Panc1 (cell line): ENCODE data around the gene SLC4A4. TPM values are rescaled to one million over a fixed set of nuclear protein-coding genes. Genes with fewer than 3 reads are reported as not detected.

Source experiments
- ATAC-seq: fragments of 200-7000 bp; cut with Tn5 transposase; 2 replicates; pipeline ENCODE4 v1.9.1; 2020; ENCODE audit warnings: mild to moderate bottlenecking, moderate library complexity
- BruUV-seq: library from RNA; stranded (reverse); fragments of 400-500 nt; replicated peaks from 2 replicates; lab custom pipeline; 2021; lab: Mats Ljungman, UMichigan
- CTCF ChIA-PET: fragments of 300-600 bp; sonication (Branson Sonifier 250); formaldehyde crosslinking; loops from one replicate; lab custom pipeline; 2022; ENCODE audit warnings: antibody characterized with exemption; lab: Charles Lee
- POLR2A ChIA-PET: fragments of 300-600 bp; sonication (Branson Sonifier 250); formaldehyde crosslinking; loops from one replicate; lab custom pipeline; 2022; ENCODE audit warnings: antibody characterized with exemption; lab: Charles Lee
- DNase-seq: peaks from one replicate; pipeline ENCODE4 v3.0.0-alpha.2; 2010; ENCODE audit warnings: low read depth, low spot score
- H3K27ac ChIP-seq: 2 replicates; pipeline ENCODE4 v1.5.1; 2011; ENCODE audit warnings: mild to moderate bottlenecking, low read length, inconsistent platforms
- H3K27me3 ChIP-seq: fragments of 200-500 bp; sonication (Bioruptor generic); 2 replicates; pipeline ENCODE4 v1.6.0; 2014; ENCODE audit warnings: low read length, inconsistent platforms; ENCODE audit not compliant: control insufficient read depth, insufficient read depth
- H3K36me3 ChIP-seq: fragments of 200-500 bp; sonication (Bioruptor generic); 2 replicates; pipeline ENCODE4 v1.5.1; 2014; ENCODE audit warnings: inconsistent platforms, mild to moderate bottlenecking, low read length, moderate library complexity; ENCODE audit not compliant: control insufficient read depth, insufficient read depth
- H3K4me1 ChIP-seq: 2 replicates; pipeline ENCODE4 v1.5.1; 2011; ENCODE audit warnings: inconsistent platforms, mild to moderate bottlenecking, low read length, moderate library complexity; ENCODE audit not compliant: control insufficient read depth, insufficient read depth
- H3K4me3 ChIP-seq, 2 experiments: 2 replicates each; pipeline ENCODE4 v1.5.1; 2011 to 2012; ENCODE audit warnings: low read depth in 2 of 2, low read length in 2 of 2, mild to moderate bottlenecking in 2 of 2, inconsistent platforms in 1 of 2, moderate library complexity in 1 of 2
- H3K9me3 ChIP-seq: fragments of 200-500 bp; sonication (Bioruptor generic); 2 replicates; pipeline ENCODE4 v1.5.1; 2014; ENCODE audit warnings: low read depth, mild to moderate bottlenecking, inconsistent platforms, low read length, moderate library complexity; ENCODE audit not compliant: control insufficient read depth, insufficient read depth
- POLR2AphosphoS5 ChIP-seq: IDR thresholded peaks from 2 replicates; pipeline ENCODE4 v1.6.1; 2012; ENCODE audit warnings: mild to moderate bottlenecking, low read depth, low read length, moderate library complexity
- SIN3A ChIP-seq: IDR thresholded peaks from 2 replicates; pipeline ENCODE4 v1.6.1; 2012; ENCODE audit warnings: low read depth, mild to moderate bottlenecking, low read length, moderate library complexity, borderline replicate concordance; ENCODE audit not compliant: insufficient read depth
- TCF7L2 ChIP-seq: IDR thresholded peaks from 2 replicates; pipeline ENCODE4 v1.6.1; 2011; ENCODE audit warnings: mild to moderate bottlenecking, low read depth, low read length, inconsistent platforms
- in situ Hi-C: cut with HindIII; loops from 2 replicates; pipeline ENCODE4 v1.10.0; 2016; ENCODE audit warnings: low sequenced_read_pairs, low pct_unique_long_range_greater_than_20kb
- intact Hi-C: fragments of 100-400 bp; cut with micrococcal nuclease; formaldehyde crosslinking; loops from one replicate; pipeline ENCODE4 v1.10.0; 2022; ENCODE audit not compliant: unreplicated experiment
- total RNA-seq: library from RNA; stranded (reverse); gene quantifications from one replicate; pipeline ENCODE4 v1.2.1, GENCODE V29; 2021; ENCODE audit not compliant: unreplicated experiment
- TF ChIP-seq, protein P1 (sequence below): fragments of 450-650 bp; IDR thresholded peaks from 2 replicates; pipeline ENCODE4 v1.5.1; 2017; ENCODE audit warnings: mild to moderate bottlenecking
- TF ChIP-seq, protein P2 (sequence below), 2 experiments: IDR thresholded peaks; 2 replicates each; pipeline ENCODE4 v1.6.1; 2011 to 2012; ENCODE audit warnings: low read depth in 2 of 2, control low read depth in 1 of 2, low read length in 1 of 2, mild to moderate bottlenecking in 1 of 2, moderate library complexity in 1 of 2; ENCODE audit not compliant: insufficient read depth in 1 of 2

SLC4A4 gene
- total RNA-seq, 1 experiment from 2014 or later: 0.26 TPM

DNA sequence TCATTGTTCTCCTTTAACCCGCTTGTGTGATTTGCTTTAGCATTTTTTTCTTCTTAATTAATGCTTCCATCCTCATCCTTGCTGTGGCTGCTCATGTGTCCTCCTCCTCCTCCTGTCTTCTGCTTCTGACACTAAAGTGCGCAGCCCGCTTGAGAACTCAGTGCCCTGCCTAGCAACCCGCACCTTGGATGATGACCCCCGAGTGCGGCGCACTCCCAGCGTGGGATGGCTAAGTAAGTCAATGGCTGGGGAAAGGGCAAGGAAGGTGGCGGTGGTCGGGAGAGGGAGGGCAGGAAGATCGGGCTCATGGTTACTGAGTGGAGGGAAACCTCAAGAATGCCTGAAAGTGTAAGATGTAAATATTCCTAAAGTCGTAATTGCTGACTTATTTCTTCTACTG is 30.1 kb downstream of the SLC4A4 start:
- ATAC-seq (no peak), DNase-seq (no peak)
- Histone ChIP-seq H3K27ac (no peak overlapping the region), H3K4me1 (no peaks in the 10 kb centered on the region), H3K36me3 (no peaks in the 10 kb centered on the region), H3K27me3 (no peaks in the 10 kb centered on the region), H3K4me3 (no peak overlapping the region), H3K9me3 (no peaks in the 10 kb centered on the region)
- TF ChIP-seq SIN3A: no peak
- TF ChIP-seq, protein P1, sequence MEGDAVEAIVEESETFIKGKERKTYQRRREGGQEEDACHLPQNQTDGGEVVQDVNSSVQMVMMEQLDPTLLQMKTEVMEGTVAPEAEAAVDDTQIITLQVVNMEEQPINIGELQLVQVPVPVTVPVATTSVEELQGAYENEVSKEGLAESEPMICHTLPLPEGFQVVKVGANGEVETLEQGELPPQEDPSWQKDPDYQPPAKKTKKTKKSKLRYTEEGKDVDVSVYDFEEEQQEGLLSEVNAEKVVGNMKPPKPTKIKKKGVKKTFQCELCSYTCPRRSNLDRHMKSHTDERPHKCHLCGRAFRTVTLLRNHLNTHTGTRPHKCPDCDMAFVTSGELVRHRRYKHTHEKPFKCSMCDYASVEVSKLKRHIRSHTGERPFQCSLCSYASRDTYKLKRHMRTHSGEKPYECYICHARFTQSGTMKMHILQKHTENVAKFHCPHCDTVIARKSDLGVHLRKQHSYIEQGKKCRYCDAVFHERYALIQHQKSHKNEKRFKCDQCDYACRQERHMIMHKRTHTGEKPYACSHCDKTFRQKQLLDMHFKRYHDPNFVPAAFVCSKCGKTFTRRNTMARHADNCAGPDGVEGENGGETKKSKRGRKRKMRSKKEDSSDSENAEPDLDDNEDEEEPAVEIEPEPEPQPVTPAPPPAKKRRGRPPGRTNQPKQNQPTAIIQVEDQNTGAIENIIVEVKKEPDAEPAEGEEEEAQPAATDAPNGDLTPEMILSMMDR: no peak
- no peak for TF ChIP-seq POLR2AphosphoS5
- no peak for TF ChIP-seq TCF7L2
- TF ChIP-seq, protein P2, sequence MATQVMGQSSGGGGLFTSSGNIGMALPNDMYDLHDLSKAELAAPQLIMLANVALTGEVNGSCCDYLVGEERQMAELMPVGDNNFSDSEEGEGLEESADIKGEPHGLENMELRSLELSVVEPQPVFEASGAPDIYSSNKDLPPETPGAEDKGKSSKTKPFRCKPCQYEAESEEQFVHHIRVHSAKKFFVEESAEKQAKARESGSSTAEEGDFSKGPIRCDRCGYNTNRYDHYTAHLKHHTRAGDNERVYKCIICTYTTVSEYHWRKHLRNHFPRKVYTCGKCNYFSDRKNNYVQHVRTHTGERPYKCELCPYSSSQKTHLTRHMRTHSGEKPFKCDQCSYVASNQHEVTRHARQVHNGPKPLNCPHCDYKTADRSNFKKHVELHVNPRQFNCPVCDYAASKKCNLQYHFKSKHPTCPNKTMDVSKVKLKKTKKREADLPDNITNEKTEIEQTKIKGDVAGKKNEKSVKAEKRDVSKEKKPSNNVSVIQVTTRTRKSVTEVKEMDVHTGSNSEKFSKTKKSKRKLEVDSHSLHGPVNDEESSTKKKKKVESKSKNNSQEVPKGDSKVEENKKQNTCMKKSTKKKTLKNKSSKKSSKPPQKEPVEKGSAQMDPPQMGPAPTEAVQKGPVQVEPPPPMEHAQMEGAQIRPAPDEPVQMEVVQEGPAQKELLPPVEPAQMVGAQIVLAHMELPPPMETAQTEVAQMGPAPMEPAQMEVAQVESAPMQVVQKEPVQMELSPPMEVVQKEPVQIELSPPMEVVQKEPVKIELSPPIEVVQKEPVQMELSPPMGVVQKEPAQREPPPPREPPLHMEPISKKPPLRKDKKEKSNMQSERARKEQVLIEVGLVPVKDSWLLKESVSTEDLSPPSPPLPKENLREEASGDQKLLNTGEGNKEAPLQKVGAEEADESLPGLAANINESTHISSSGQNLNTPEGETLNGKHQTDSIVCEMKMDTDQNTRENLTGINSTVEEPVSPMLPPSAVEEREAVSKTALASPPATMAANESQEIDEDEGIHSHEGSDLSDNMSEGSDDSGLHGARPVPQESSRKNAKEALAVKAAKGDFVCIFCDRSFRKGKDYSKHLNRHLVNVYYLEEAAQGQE (IDR thresholded peaks at IDR 0.05; ENCODE audit: insufficient read depth in 1 of 2, low read depth in 2 of 2, low read length in 1 of 2): no peak
- BruUV-seq: no TSS peak
- intact Hi-C loops: no loop called here
- POLR2A ChIA-PET: no interaction called here
- in situ Hi-C loops: no loop called here
- CTCF ChIA-PET: no interaction called here

DNA sequence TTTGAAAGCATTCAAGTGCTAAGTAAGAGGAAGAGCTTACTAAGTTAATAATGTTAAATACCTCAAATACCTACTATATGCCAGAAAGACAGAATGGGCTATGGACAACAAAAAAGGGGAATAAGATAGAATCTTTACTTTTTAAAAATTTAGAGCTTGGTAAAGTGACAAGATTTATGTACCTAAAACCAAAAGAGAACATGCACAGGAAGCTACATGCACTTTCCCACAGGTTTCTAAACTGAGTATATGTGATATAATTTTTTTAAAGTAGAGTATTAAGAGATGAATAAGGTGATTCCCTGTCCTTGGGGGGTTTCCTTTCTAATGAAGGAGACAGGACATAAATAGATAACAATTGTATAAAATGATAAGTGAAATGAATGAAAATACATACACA is 30.7 kb downstream of the SLC4A4 start:
- ATAC-seq: no peak
- Histone ChIP-seq H3K27me3 (no peaks in the 10 kb centered on the region), H3K4me3 (no peak overlapping the region), H3K9me3 (no peaks in the 10 kb centered on the region), H3K36me3 (no peaks in the 10 kb centered on the region), H3K4me1 (no peaks in the 10 kb centered on the region), H3K27ac (no peak overlapping the region)
- intact Hi-C loops (no loop called here), in situ Hi-C loops (no loop called here)
- no TSS peak for BruUV-seq
- TF ChIP-seq, protein P1: no peak
- no peak for TF ChIP-seq TCF7L2
- TF ChIP-seq SIN3A: no peak
- TF ChIP-seq, protein P2 (IDR thresholded peaks at IDR 0.05; ENCODE audit: insufficient read depth in 1 of 2, low read depth in 2 of 2, low read length in 1 of 2): no peak
- no peak for TF ChIP-seq POLR2AphosphoS5
- ChIA-PET CTCF (no interaction called here), POLR2A (interaction anchor here (0.6 kb wide), 1 partner anchor 76 kb away, joined by 9 read pairs; no protein-coding TSS in a partner anchor)
- no peak for DNase-seq
